Smooth muscle cell (in vitro differentiated cells): Measurements from ENCODE around the gene HNRNPH2. TPM values are rescaled to one million over a fixed set of nuclear protein-coding genes. Genes with fewer than 3 reads are reported as not detected.

Source experiments
- DNase-seq: peaks from one replicate; lab custom pipeline; 2025; ENCODE audit not compliant: unreplicated experiment; lab: John Stamatoyannopoulos, UW
- H2AFZ ChIP-seq: fragments of 200-600 bp; sonication (generic); 2 replicates; pipeline ENCODE4 v1.6.0; 2016; ENCODE audit warnings: antibody characterized with exemption, low read depth, mild to moderate bottlenecking
- H3F3A ChIP-seq: fragments of 200-600 bp; sonication (generic); 2 replicates; pipeline ENCODE4 v1.6.0; 2017; ENCODE audit warnings: antibody characterized with exemption, low read depth
- H3K27ac ChIP-seq: fragments of 200-600 bp; sonication (generic); 2 replicates; pipeline ENCODE4 v1.5.1; 2016; ENCODE audit warnings: low read depth, mild to moderate bottlenecking
- H3K27me3 ChIP-seq: fragments of 200-600 bp; sonication (generic); 2 replicates; pipeline ENCODE4 v1.6.1; 2016; ENCODE audit warnings: low read depth, mild to moderate bottlenecking
- H3K36me3 ChIP-seq: fragments of 200-600 bp; sonication (generic); 2 replicates; pipeline ENCODE4 v1.5.1; 2016; ENCODE audit warnings: low read depth
- H3K4me1 ChIP-seq: fragments of 200-600 bp; sonication (generic); 2 replicates; pipeline ENCODE4 v1.5.1; 2016; ENCODE audit warnings: low read depth
- H3K4me2 ChIP-seq: fragments of 200-600 bp; sonication (generic); 2 replicates; pipeline ENCODE4 v1.6.0; 2016; ENCODE audit warnings: mild to moderate bottlenecking
- H3K4me3 ChIP-seq: fragments of 200-600 bp; sonication (generic); 2 replicates; pipeline ENCODE4 v1.5.1; 2016; ENCODE audit warnings: mild to moderate bottlenecking
- H3K79me2 ChIP-seq: fragments of 200-600 bp; sonication (generic); 2 replicates; pipeline ENCODE4 v1.6.0; 2016; ENCODE audit warnings: low read depth, mild to moderate bottlenecking
- H3K9ac ChIP-seq: fragments of 200-600 bp; sonication (generic); 2 replicates; pipeline ENCODE4 v1.6.0; 2016; ENCODE audit warnings: low read depth
- H3K9me3 ChIP-seq: fragments of 200-600 bp; sonication (generic); replicated peaks from 2 replicates; pipeline ENCODE4 v1.5.1; 2016; ENCODE audit warnings: low read depth
- H4K20me1 ChIP-seq: fragments of 200-600 bp; sonication (generic); 2 replicates; pipeline ENCODE4 v1.6.0; 2016; ENCODE audit warnings: low read depth
- WGBS: methylation state at CpG from one replicate; pipeline ENCODE4 v1.1.7; 2016; ENCODE audit warnings: low lambda C conversion rate; 5-methylcytosine and 5-hydroxymethylcytosine counted together
- polyA plus RNA-seq: library from polyadenylated mRNA; unstranded; fragments of >200 nt; fragmentation: Nextera tagmentation; extraction: Ambion mirVana; gene quantifications from 2 replicates; pipeline ENCODE4 v1.2.1, GENCODE V29; 2016
- total RNA-seq: library from RNA; depleted of rRNA; stranded (reverse); fragments of >200 nt; gene quantifications from 2 replicates; pipeline ENCODE4 v1.2.3, GENCODE V29; 2014
- TF ChIP-seq, protein P1 (sequence below): fragments of 200-600 bp; sonication (generic); IDR thresholded peaks from 2 replicates; pipeline ENCODE4 v1.5.1; 2017; ENCODE audit warnings: borderline replicate concordance, mild to moderate bottlenecking, antibody characterized with exemption; ENCODE audit not compliant: insufficient read depth, poor library complexity, severe bottlenecking

HNRNPH2 gene
- total RNA-seq (56.4 and 64.4 TPM in 2 replicates), polyA plus RNA-seq (79.9 and 88.3 TPM in 2 replicates)

GRCh38 chrX:101407748-101408531 is at the start of gene HNRNPH2, which contains the start of gene GLA:
TSS of gene HNRNPH2 (plus strand) at chrX:101408222. CDS start at chrX:101411989, 3,767 bp downstream.
TSS of gene GLA (minus strand) at chrX:101407925. CDS start at chrX:101407903, 22 bp downstream.
- H3K36me3 ChIP-seq = no peaks in the 10 kb centered on the region
- peaks cover 22% of the 10 kb centered on the region for H3K4me1 ChIP-seq
- H3K4me2 ChIP-seq = peak within 1 kb of the TSS; percentile 84
- H3K9me3 ChIP-seq = no peaks in the 10 kb centered on the region
- 49% methylated on average over 38 of the region's 47 CpGs for WGBS
- DNase-seq = peak; percentile 35
- peaks cover 18% of the 10 kb centered on the region for H4K20me1 ChIP-seq
- peaks cover 47% of the 10 kb centered on the region for H3K79me2 ChIP-seq
- peak within 1 kb of the TSS; percentile 66 for H3K4me3 ChIP-seq
- peak within 1 kb of the TSS; percentile 99 for H3K27ac ChIP-seq
- H3K9ac ChIP-seq = peak within 1 kb of the TSS; percentile 98
- peak within 1 kb of the TSS; percentile 10 for H2AFZ ChIP-seq
- TF ChIP-seq, protein P1, sequence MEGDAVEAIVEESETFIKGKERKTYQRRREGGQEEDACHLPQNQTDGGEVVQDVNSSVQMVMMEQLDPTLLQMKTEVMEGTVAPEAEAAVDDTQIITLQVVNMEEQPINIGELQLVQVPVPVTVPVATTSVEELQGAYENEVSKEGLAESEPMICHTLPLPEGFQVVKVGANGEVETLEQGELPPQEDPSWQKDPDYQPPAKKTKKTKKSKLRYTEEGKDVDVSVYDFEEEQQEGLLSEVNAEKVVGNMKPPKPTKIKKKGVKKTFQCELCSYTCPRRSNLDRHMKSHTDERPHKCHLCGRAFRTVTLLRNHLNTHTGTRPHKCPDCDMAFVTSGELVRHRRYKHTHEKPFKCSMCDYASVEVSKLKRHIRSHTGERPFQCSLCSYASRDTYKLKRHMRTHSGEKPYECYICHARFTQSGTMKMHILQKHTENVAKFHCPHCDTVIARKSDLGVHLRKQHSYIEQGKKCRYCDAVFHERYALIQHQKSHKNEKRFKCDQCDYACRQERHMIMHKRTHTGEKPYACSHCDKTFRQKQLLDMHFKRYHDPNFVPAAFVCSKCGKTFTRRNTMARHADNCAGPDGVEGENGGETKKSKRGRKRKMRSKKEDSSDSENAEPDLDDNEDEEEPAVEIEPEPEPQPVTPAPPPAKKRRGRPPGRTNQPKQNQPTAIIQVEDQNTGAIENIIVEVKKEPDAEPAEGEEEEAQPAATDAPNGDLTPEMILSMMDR = no peak
- no peaks in the 10 kb centered on the region for H3K27me3 ChIP-seq
- no peaks in the 10 kb centered on the region for H3F3A ChIP-seq

DNA sequence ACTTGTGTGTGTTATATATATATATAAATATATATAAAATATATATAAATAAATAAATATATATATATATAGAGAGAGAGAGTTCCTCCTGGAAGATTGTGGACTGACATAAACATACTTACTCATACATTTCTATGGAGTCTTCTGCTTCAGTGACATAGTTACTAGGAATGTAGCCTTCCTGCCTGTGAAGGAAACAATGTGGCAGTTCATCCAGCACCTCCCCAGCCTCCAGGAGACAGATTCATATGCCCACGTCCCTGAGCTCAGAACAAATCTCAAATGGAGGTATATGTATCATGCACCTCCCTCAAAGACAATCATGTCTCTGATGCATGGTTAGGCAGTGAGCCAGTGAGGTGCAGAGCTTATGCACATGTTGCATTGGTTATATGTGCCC is 48.1 kb upstream of the HNRNPH2 start:
- TF ChIP-seq, protein P1 = no peak
- no peak overlapping the region for H3K27ac ChIP-seq
- no peaks in the 10 kb centered on the region for H3F3A ChIP-seq
- H3K4me3 ChIP-seq = no peak overlapping the region
- no peaks in the 10 kb centered on the region for H3K79me2 ChIP-seq
- 62% methylated on average over 1 of the region's 1 CpG for WGBS
- no peak overlapping the region for H3K9ac ChIP-seq
- no peak overlapping the region for H3K4me2 ChIP-seq
- H3K36me3 ChIP-seq = no peaks in the 10 kb centered on the region
- no peaks in the 10 kb centered on the region for H3K27me3 ChIP-seq
- no peak for DNase-seq
- H2AFZ ChIP-seq = no peak overlapping the region
- no peaks in the 10 kb centered on the region for H3K4me1 ChIP-seq
- H4K20me1 ChIP-seq = no peaks in the 10 kb centered on the region
- no peaks in the 10 kb centered on the region for H3K9me3 ChIP-seq

- Histone ChIP-seq H3K27me3 (no peaks in the 10 kb centered on the region), H3F3A (no peaks in the 10 kb centered on the region)
Observed at GRCh38 chrX:101360390-101360789, 47.6 kb upstream of the HNRNPH2 start.

More at GRCh38 chrX:101360390-101360789, 47.6 kb upstream of the HNRNPH2 start:
- no peak for DNase-seq
- no peaks in the 10 kb centered on the region for H3K36me3 ChIP-seq
- no peak overlapping the region for H3K4me3 ChIP-seq
- H3K4me2 ChIP-seq = no peak overlapping the region
- H4K20me1 ChIP-seq = no peaks in the 10 kb centered on the region
- H3K4me1 ChIP-seq = no peaks in the 10 kb centered on the region
- TF ChIP-seq, protein P1 = no peak
- H3K27ac ChIP-seq = no peak overlapping the region
- H3K9me3 ChIP-seq = no peaks in the 10 kb centered on the region
- no peak overlapping the region for H2AFZ ChIP-seq
- no peak overlapping the region for H3K9ac ChIP-seq
- WGBS = 60% methylated on average over 7 of the region's 7 CpGs
- no peaks in the 10 kb centered on the region for H3K79me2 ChIP-seq
